ENCODE measurements around the gene ERC2.

GRCh38 chr3:56364665-56365064 is 103.6 kb downstream of the ERC2 start:
- TF ChIP-seq CTCF (IDR thresholded peaks at IDR 0.05) (no peak), ZFX (IDR thresholded peaks at IDR 0.05; ENCODE audit: borderline replicate concordance) (no peak)

Data from 22Rv1 (cell line).